ENCODE data around the gene MBP. TPM values are rescaled to one million over a fixed set of nuclear protein-coding genes. Genes with fewer than 3 reads are reported as not detected.

The MBP gene
- total and polyA plus RNA-seq, 2 of the 13 experiments (the other 11 are each of a cell fraction or from before 2014, with no cell fraction given) = 5.0 to 8.5 TPM

DNA sequence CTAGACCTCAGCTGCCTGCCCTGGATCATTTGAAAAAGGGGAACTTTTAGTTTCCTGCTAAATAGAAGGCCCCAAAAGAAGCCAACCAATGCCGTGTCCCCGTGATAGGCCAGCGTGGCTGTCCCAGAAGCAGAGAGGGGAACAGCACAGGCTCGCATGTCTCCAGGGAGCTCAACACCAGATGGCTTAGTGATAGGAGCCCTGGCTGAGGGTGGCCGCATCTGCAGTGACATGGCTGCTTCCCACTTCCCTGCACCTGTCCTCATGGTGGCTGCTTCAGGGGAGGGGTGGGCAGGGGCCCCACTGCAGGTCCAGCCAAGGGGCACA is 79.6 kb downstream of the MBP start:
- TF ChIP-seq NRL (CRISPR knock-in tag; IDR thresholded peaks at IDR 0.05; ENCODE audit: borderline replicate concordance) = no peak
- TF ChIP-seq PLRG1 (conservative IDR thresholded peaks at IDR 0.05) = no peak
- no peaks in the 10 kb centered on the region for H3K27me3 ChIP-seq (ENCODE audit: control insufficient read depth in 1 of 2, insufficient read depth in 2 of 2, low read length in 2 of 2)
- FAIRE-seq = no peak
- H3K9me3 ChIP-seq (ENCODE audit: low read length) = no peaks in the 10 kb centered on the region
- no peaks in the 10 kb centered on the region for H3K36me3 ChIP-seq (replicated peaks in 1 of 2; ENCODE audit: control insufficient read depth in 1 of 2, insufficient read depth in 2 of 2, low read length in 2 of 2)
- no TSS peak for BruUV-seq (replicated peaks)
- no peak overlapping the region for H3K4me2 ChIP-seq (ENCODE audit: low read depth, low read length)
- H3K79me2 ChIP-seq (ENCODE audit: insufficient read depth, low read length) = no peaks in the 10 kb centered on the region
- POLR2A ChIA-PET = no interaction called here
- no peaks in the 10 kb centered on the region for H4K20me1 ChIP-seq (ENCODE audit: insufficient read depth, low read length)
- in situ Hi-C loops (cut with HindIII; ENCODE audit: extremely low pct_ligation_motif_present, low pct_unique_long_range_greater_than_20kb) (loop anchor here (5.0 kb wide), 1 partner anchor 51 kb away; no protein-coding TSS in a partner anchor), intact Hi-C loops (cut with micrococcal nuclease; ENCODE audit: unreplicated experiment) (no loop called here)
- no peak overlapping the region for H3K9ac ChIP-seq (ENCODE audit: insufficient read depth, low read depth, low read length)
- WGBS (ENCODE audit: low lambda C conversion rate) = 100% methylated on average over 3 of the region's 5 CpGs
- no peak for DNase-seq (ENCODE audit: low spot score)
- peaks cover 43% of the 10 kb centered on the region for H3K4me1 ChIP-seq (ENCODE audit: insufficient read depth, low read length)
- no peak overlapping the region for H2AFZ ChIP-seq (ENCODE audit: low read length)
- no peak overlapping the region for H3K4me3 ChIP-seq (replicated peaks in 1 of 3; ENCODE audit: insufficient read depth in 1 of 3, low read depth in 2 of 3, low read length in 3 of 3)
- H3K27ac ChIP-seq (ENCODE audit: extremely low read length, insufficient read depth, low read length) = no peak overlapping the region
- no peak for ATAC-seq
- CTCF ChIA-PET (ENCODE audit: low intra/inter-chr PET ratio, low total read pairs) = no interaction called here

DNA sequence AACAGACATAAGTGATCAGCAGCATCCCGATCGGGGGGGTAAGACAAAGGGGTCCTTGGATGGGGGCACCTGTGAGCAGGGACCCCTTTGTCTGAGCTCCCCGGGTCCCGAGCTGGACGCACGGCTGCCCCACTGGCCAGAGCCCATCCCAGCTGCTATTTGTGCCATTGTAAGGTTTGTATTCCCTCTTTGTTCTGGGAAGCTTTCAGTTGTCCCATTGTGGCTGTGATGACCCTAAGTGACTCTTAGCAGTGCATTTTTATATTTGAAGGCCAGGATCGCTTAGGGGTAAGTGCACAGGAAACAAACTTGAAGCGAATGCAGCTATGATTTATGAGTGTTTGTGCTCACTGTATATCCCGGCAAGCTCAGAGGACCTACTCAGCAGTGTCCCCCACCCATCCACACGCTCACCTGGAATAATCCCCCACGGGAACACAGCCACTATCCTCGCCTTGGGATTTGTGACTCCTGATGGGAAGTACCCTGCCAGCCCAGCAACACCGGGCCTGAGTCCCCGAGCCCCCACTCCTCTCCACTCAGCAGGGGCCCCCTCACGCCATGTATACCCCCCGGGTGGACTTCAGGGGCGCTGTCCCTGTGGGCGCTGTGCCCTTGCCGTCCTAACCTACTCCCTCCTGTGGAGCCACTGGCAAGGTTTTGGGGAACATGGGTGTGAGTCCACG is 80.1 kb downstream of the MBP start:
- no peak for ATAC-seq
- TF ChIP-seq LCORL (IDR thresholded peaks at IDR 0.05) (no peak), LCORL (CRISPR knock-in tag; IDR thresholded peaks at IDR 0.05) (no peak), ZNF710 (CRISPR knock-in tag; IDR thresholded peaks at IDR 0.05; ENCODE audit: borderline replicate concordance) (no peak), ZNF703 (CRISPR knock-in tag; IDR thresholded peaks at IDR 0.05; ENCODE audit: borderline replicate concordance) (no peak), RARG (CRISPR knock-in tag; IDR thresholded peaks at IDR 0.05; ENCODE audit: low read depth) (no peak), POLR2A (IDR thresholded peaks at IDR 0.05; ENCODE audit: insufficient read depth in 1 of 2, low read depth in 2 of 2, low read length in 2 of 2) (no peak), IKZF5 (CRISPR knock-in tag; IDR thresholded peaks at IDR 0.05) (no peak), ZSCAN5A (CRISPR knock-in tag; IDR thresholded peaks at IDR 0.05; ENCODE audit: borderline replicate concordance) (no peak), TBX2 (CRISPR knock-in tag; IDR thresholded peaks at IDR 0.05; ENCODE audit: borderline replicate concordance) (no peak)

More for the DNA sequence above, 80.1 kb downstream of the MBP start:
- Histone ChIP-seq H3K27ac (ENCODE audit: extremely low read length, insufficient read depth, low read length) (no peak overlapping the region), H4K20me1 (ENCODE audit: insufficient read depth, low read length) (no peaks in the 10 kb centered on the region), H3K9me3 (ENCODE audit: low read length) (no peaks in the 10 kb centered on the region), H3K27me3 (ENCODE audit: control insufficient read depth in 1 of 2, insufficient read depth in 2 of 2, low read length in 2 of 2) (no peaks in the 10 kb centered on the region), H3K36me3 (replicated peaks in 1 of 2; ENCODE audit: control insufficient read depth in 1 of 2, insufficient read depth in 2 of 2, low read length in 2 of 2) (no peaks in the 10 kb centered on the region), H3K79me2 (ENCODE audit: insufficient read depth, low read length) (no peaks in the 10 kb centered on the region), H3K4me1 (ENCODE audit: insufficient read depth, low read length) (peaks cover 41% of the 10 kb centered on the region), H3K9ac (ENCODE audit: insufficient read depth, low read depth, low read length) (no peak overlapping the region), H3K4me3 (replicated peaks in 1 of 3; ENCODE audit: insufficient read depth in 1 of 3, low read depth in 2 of 3, low read length in 3 of 3) (no peak overlapping the region), H3K4me2 (ENCODE audit: low read depth, low read length) (no peak overlapping the region), H2AFZ (ENCODE audit: low read length) (no peak overlapping the region)
- FAIRE-seq = no peak
- intact Hi-C loops (cut with micrococcal nuclease; ENCODE audit: unreplicated experiment) = no loop called here
- 97% methylated on average over 19 of the region's 20 CpGs for WGBS (ENCODE audit: low lambda C conversion rate)
- in situ Hi-C loops (cut with HindIII; ENCODE audit: extremely low pct_ligation_motif_present, low pct_unique_long_range_greater_than_20kb) = loop anchor here (5.0 kb wide), 1 partner anchor 50 kb away; no protein-coding TSS in a partner anchor
- DNase-seq (ENCODE audit: low spot score) = no peak
- POLR2A ChIA-PET = no interaction called here
- no TSS peak for BruUV-seq (replicated peaks)
- CTCF ChIA-PET (ENCODE audit: low intra/inter-chr PET ratio, low total read pairs) = no interaction called here

Measured in HepG2 (cell line).